Measurements from ENCODE around the gene ADCYAP1R1. TPM values are rescaled to one million over a fixed set of nuclear protein-coding genes. Genes with fewer than 3 reads are reported as not detected.

The ADCYAP1R1 gene
- total RNA-seq, 1 donor from 2014 or later, result 0.39 TPM

DNA sequence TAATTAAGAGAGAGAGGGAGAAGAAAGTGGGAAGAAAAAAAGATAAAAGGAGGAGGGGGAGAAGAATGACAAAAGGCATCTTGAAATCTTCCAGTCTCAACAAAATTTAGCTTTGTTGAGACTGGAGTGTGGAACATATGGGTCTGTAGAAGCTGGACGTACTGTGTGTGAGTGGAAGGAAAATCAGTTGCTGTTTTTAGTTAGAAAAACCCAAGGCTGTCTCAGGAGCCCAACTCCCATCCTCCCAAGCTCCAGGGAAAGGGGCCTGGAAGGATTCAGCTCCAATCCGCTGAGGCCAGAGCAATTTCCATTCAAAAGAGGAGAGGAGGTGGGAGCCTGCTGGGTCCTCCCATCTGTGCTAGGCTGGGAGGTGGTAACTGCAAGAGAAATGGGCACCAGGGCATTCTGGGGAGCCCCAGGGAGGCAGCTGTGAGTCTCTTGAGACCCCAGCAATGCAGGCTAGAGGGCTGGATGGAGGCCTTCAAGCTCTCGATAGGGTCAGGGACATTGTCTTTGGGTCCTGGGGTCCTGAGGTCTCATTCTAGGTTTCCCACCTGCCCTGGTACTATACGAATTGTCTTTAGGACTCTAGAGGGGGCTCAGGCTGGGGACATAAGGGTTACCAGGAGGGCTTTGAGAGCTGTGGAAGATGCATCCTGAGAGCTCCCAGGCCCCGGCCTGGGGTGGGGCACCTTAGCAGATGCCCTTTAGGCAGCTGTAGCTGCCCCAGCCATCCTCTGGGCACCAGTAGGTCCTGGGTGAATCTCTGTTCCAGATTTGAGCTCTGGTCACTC, 21.4 kb downstream of the ADCYAP1R1 start:
- Mint-ChIP-seq H3K27me3 (ENCODE audit: insufficient read depth, low read depth) (peaks cover 5% of the 10 kb centered on the region), H3K36me3 (peaks cover 27% of the 10 kb centered on the region), H3K27ac (peak overlapping the region; percentile 9), H3K9me3 (peaks cover 4% of the 10 kb centered on the region), H3K4me3 (no peak overlapping the region), H3K4me1 (peaks cover 34% of the 10 kb centered on the region)
- no peaks in the 10 kb centered on the region for H3K36me3 ChIP-seq
- H3K27ac ChIP-seq, result no peak overlapping the region
- H3K9ac ChIP-seq, result no peak overlapping the region
- H3K79me2 ChIP-seq (ENCODE audit: low read depth), result no peaks in the 10 kb centered on the region
- no peak overlapping the region for H3K4me3 ChIP-seq
- no peak overlapping the region for H3K4me2 ChIP-seq
- no peaks in the 10 kb centered on the region for H4K20me1 ChIP-seq (ENCODE audit: low read depth)
- H3K4me1 ChIP-seq, result no peaks in the 10 kb centered on the region
- H2AFZ ChIP-seq (replicated peaks), result no peak overlapping the region
- H3K27me3 ChIP-seq, result no peaks in the 10 kb centered on the region
- H3K9me3 ChIP-seq (ENCODE audit: low read depth), result no peaks in the 10 kb centered on the region
- TF ChIP-seq EZH2phosphoT487 (IDR thresholded peaks at IDR 0.05) (no peak), EZH2 (IDR thresholded peaks at IDR 0.05) (no peak), CTCF (IDR thresholded peaks at IDR 0.05) (no peak)
- no peak for DNase-seq (ENCODE audit: low spot score)
- no peaks in the 10 kb centered on the region for H3F3A ChIP-seq (ENCODE audit: low read depth)

DNA sequence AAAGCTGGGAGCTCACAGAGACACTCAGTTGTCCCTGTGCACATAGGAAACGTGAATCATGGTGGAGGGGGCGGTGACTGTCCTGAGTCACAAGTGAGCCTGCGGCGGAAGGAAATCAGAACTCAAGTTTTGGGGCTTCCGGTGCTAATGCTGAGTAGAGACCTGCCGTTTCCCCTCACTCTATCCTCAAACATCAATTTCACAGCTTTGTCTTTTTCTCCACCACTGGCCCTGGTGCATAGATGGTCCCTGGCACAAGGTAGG, 21.9 kb downstream of the ADCYAP1R1 start:
- Mint-ChIP-seq H3K4me3 (no peak overlapping the region), H3K27me3 (ENCODE audit: insufficient read depth, low read depth) (peaks cover 5% of the 10 kb centered on the region), H3K36me3 (peaks cover 27% of the 10 kb centered on the region), H3K9me3 (peaks cover 4% of the 10 kb centered on the region), H3K27ac (no peak overlapping the region), H3K4me1 (peaks cover 34% of the 10 kb centered on the region)
- no peaks in the 10 kb centered on the region for H3K79me2 ChIP-seq (ENCODE audit: low read depth)
- H2AFZ ChIP-seq (replicated peaks), result no peak overlapping the region
- no peaks in the 10 kb centered on the region for H3F3A ChIP-seq (ENCODE audit: low read depth)
- no peaks in the 10 kb centered on the region for H3K36me3 ChIP-seq
- H3K4me1 ChIP-seq, result no peaks in the 10 kb centered on the region
- H4K20me1 ChIP-seq (ENCODE audit: low read depth), result no peaks in the 10 kb centered on the region
- H3K4me2 ChIP-seq, result no peak overlapping the region
- H3K27me3 ChIP-seq, result no peaks in the 10 kb centered on the region
- TF ChIP-seq EZH2 (IDR thresholded peaks at IDR 0.05) (no peak), EZH2phosphoT487 (IDR thresholded peaks at IDR 0.05) (no peak), CTCF (IDR thresholded peaks at IDR 0.05) (no peak)
- no peak for DNase-seq (ENCODE audit: low spot score)
- no peaks in the 10 kb centered on the region for H3K9me3 ChIP-seq (ENCODE audit: low read depth)
- H3K4me3 ChIP-seq, result no peak overlapping the region
- H3K9ac ChIP-seq, result no peak overlapping the region
- no peak overlapping the region for H3K27ac ChIP-seq

DNA sequence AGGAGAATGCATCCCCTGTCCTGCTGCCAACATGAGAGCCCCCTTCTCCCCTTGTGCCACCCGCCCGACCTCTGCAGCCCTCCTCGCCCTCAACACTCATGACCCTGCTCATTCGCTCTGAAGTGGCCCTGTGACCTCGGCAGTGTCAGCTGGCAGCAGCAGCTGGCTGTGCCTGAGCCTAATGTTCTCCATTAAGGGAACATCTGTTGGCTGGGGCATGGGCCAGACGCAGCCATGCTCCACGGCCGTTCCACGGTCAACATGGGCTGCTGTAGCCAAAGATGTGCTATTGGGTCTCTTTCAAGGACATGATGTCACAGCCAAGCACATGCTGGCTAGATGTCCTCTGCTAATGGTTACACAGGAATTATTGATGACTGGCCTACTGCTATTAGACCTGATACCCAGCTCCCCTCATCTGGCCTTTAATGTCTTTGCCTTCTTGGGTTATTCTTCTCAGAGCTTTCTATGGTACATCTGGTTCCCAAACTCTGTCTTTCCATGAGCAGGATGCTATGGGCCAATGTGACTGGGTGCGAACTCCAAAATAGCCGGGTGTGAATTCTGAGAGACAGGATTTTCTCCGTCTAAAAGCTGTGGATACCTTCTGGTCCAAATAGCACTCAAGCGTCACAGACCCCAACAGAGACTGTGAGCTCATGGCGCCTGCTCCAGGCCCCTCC, 22.4 kb downstream of the ADCYAP1R1 start:
- Histone ChIP-seq H2AFZ (replicated peaks) (no peak overlapping the region), H3K4me1 (no peaks in the 10 kb centered on the region), H3K27ac (no peak overlapping the region), H3K79me2 (ENCODE audit: low read depth) (no peaks in the 10 kb centered on the region), H4K20me1 (ENCODE audit: low read depth) (no peaks in the 10 kb centered on the region), H3K27me3 (no peaks in the 10 kb centered on the region), H3K36me3 (no peaks in the 10 kb centered on the region), H3F3A (ENCODE audit: low read depth) (no peaks in the 10 kb centered on the region), H3K4me3 (no peak overlapping the region), H3K4me2 (no peak overlapping the region), H3K9me3 (ENCODE audit: low read depth) (no peaks in the 10 kb centered on the region), H3K9ac (no peak overlapping the region)
- peaks cover 23% of the 10 kb centered on the region for H3K36me3 Mint-ChIP-seq
- DNase-seq (ENCODE audit: low spot score), result no peak
- peaks cover 5% of the 10 kb centered on the region for H3K27me3 Mint-ChIP-seq (ENCODE audit: insufficient read depth, low read depth)
- H3K4me1 Mint-ChIP-seq, result peaks cover 30% of the 10 kb centered on the region
- no peak overlapping the region for H3K27ac Mint-ChIP-seq
- H3K9me3 Mint-ChIP-seq, result peaks cover 4% of the 10 kb centered on the region
- no peak overlapping the region for H3K4me3 Mint-ChIP-seq
- TF ChIP-seq EZH2phosphoT487 (IDR thresholded peaks at IDR 0.05) (no peak), EZH2 (IDR thresholded peaks at IDR 0.05) (no peak), CTCF (IDR thresholded peaks at IDR 0.05) (no peak)
